GM12878 (cell line): ENCODE data around the gene AP5Z1. TPM values are rescaled to one million over a fixed set of nuclear protein-coding genes. Genes with fewer than 3 reads are reported as not detected.
A peak's percentile ranks its signal among the peaks of the same experiment; 100 is the strongest.

Source experiments
- CHD2 ChIP-seq: IDR thresholded peaks from 2 replicates; pipeline ENCODE4 v1.6.1; 2011; ENCODE audit warnings: low read depth, low read length, improper control_type of control experiment, borderline replicate concordance
- EZH2 ChIP-seq: IDR thresholded peaks from 2 replicates; pipeline ENCODE4 v1.6.1; 2012; ENCODE audit warnings: low read depth, mild to moderate bottlenecking, control low read depth, inconsistent platforms, low read length, borderline replicate concordance; ENCODE audit not compliant: control insufficient read depth
- HDAC6 ChIP-seq: fragments of 200-600 bp; sonication (generic); IDR thresholded peaks from one replicate; pipeline ENCODE4 v1.8.0; 2017; ENCODE audit warnings: antibody characterized with exemption; ENCODE audit not compliant: unreplicated experiment
- IKZF1 ChIP-seq: fragments of 450-650 bp; conservative IDR thresholded peaks from 2 replicates; pipeline ENCODE4 v1.6.1; 2017; ENCODE audit warnings: antibody characterized with exemption, mild to moderate bottlenecking
- LARP7 ChIP-seq: fragments of 450-650 bp; IDR thresholded peaks from 2 replicates; pipeline ENCODE4 v1.6.1; 2017; ENCODE audit warnings: mild to moderate bottlenecking
- NBN ChIP-seq: fragments of 450-650 bp; IDR thresholded peaks from 2 replicates; pipeline ENCODE4 v1.6.1; 2016
- NFIC ChIP-seq: IDR thresholded peaks from 2 replicates; pipeline ENCODE4 v1.6.1; 2012; ENCODE audit warnings: low read depth, mild to moderate bottlenecking, inconsistent platforms, low read length, moderate library complexity
- RCOR1 ChIP-seq: conservative IDR thresholded peaks from 2 replicates; pipeline ENCODE4 v1.6.1; 2012; ENCODE audit warnings: low read depth, low read length, improper control_type of control experiment
- SREBF1 ChIP-seq: IDR thresholded peaks from 2 replicates; pipeline ENCODE4 v1.6.1; 2012; ENCODE audit warnings: mild to moderate bottlenecking, low read length
- STAT1 ChIP-seq: fragments of 450-650 bp; conservative IDR thresholded peaks from 2 replicates; pipeline ENCODE4 v1.6.1; 2014; ENCODE audit warnings: antibody characterized with exemption, mild to moderate bottlenecking
- TBL1XR1 ChIP-seq: IDR thresholded peaks from 2 replicates; pipeline ENCODE4 v1.6.1; 2012; ENCODE audit warnings: low read depth, low read length, improper control_type of control experiment
- polyA plus RNA-seq, 11 experiments: library from polyadenylated mRNA; depleted of rRNA in 4 of 11; unstranded in 6 of 11; stranded (reverse) in 5 of 11; fragments of >200 nt; fragmentation: Nextera tagmentation in 4 of 11; fragmentation: Illumina TruSeq in 1 of 11; extraction: Ambion mirVana in 4 of 11; extraction: Trizol in 1 of 11; gene quantifications; 1 replicate in 1 of 11; 2 replicates in 10 of 11; pipeline versions ENCODE4 v1.2.1 to v1.2.3, GENCODE V29; 2011 to 2016; ENCODE audit warnings: inconsistent platforms in 2 of 11, missing spikeins in 2 of 11, low read depth in 1 of 11
- total RNA-seq, 4 experiments: library from RNA; depleted of rRNA in 3 of 4; stranded (reverse); fragments of >200 nt in 3 of 4; fragmentation: Illumina TruSeq in 1 of 4; extraction: Trizol in 1 of 4; gene quantifications; 2 replicates each; pipeline versions ENCODE4 v1.2.1 to v1.2.3, GENCODE V29; 2013 to 2021
- TF ChIP-seq, protein P1 (sequence below): fragments of 450-650 bp; formaldehyde crosslinking; IDR thresholded peaks from 2 replicates; pipeline ENCODE4 v1.4.0; 2020; ENCODE audit warnings: mild to moderate bottlenecking, moderate library complexity
- TF ChIP-seq, protein P2 (sequence below): fragments of 450-650 bp; conservative IDR thresholded peaks from 2 replicates; pipeline ENCODE4 v1.6.1; 2017; ENCODE audit warnings: mild to moderate bottlenecking, moderate library complexity
- TF ChIP-seq, protein P3 (sequence below): fragments of 450-650 bp; IDR thresholded peaks from 2 replicates; pipeline ENCODE4 v1.6.1; 2016; ENCODE audit warnings: mild to moderate bottlenecking, moderate library complexity, borderline replicate concordance
- TF ChIP-seq, protein P4 (sequence below): IDR thresholded peaks from 2 replicates; pipeline ENCODE4 v1.6.1; 2012; ENCODE audit warnings: low read depth, low read length, improper control_type of control experiment

The AP5Z1 gene
- total and polyA plus RNA-seq, 10 of the 15 experiments (the other 5 are each of a cell fraction or from before 2014, with no cell fraction given) = 0.37 to 43.4 (median 19.4) TPM

DNA sequence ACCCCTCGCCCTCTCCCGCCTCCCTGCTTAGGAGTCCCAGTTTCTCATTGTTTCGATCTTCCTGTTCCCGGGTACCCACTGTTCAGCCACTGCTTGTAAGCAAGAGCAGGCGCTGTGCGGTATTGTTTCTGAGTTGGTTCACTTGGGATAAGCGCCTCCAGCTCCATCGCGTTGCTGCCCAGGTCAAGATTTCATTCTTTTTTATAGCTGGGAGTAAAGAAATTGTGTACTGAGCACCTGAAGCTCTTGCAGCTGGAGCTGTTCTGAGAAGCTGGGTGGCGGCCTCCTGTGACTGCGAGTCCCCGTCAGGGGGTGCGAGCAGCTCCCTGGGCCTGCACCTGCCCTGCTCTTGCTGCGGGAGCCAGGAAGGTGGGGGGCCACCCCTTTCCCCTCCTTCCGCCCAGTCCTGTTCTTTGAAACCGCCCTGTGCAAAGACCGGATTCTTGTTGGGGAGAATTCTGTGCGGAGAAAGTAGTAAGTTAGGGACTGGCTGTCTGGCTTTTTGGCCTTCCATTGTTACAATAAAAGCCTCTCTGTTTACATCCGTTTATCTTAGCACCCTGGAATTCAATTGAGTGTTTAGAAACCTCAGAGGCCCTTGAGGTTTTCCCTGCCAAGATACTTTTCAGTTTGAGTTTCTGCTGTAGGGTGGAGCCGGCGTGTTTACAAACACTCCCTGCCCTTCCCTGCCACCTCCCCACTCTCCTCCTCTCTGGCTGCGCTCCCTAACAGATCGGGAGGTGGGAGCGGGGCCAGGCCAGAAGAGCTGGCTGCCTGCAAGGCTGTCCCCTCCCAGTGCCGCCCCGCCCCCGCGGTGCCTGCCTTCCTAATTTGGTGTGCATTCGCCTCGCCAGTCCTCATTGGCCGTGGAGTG, 30.8 kb upstream of the AP5Z1 start (continued):
- no peak for TF ChIP-seq TBL1XR1
- TF ChIP-seq STAT1 = no peak
- TF ChIP-seq, protein P1, sequence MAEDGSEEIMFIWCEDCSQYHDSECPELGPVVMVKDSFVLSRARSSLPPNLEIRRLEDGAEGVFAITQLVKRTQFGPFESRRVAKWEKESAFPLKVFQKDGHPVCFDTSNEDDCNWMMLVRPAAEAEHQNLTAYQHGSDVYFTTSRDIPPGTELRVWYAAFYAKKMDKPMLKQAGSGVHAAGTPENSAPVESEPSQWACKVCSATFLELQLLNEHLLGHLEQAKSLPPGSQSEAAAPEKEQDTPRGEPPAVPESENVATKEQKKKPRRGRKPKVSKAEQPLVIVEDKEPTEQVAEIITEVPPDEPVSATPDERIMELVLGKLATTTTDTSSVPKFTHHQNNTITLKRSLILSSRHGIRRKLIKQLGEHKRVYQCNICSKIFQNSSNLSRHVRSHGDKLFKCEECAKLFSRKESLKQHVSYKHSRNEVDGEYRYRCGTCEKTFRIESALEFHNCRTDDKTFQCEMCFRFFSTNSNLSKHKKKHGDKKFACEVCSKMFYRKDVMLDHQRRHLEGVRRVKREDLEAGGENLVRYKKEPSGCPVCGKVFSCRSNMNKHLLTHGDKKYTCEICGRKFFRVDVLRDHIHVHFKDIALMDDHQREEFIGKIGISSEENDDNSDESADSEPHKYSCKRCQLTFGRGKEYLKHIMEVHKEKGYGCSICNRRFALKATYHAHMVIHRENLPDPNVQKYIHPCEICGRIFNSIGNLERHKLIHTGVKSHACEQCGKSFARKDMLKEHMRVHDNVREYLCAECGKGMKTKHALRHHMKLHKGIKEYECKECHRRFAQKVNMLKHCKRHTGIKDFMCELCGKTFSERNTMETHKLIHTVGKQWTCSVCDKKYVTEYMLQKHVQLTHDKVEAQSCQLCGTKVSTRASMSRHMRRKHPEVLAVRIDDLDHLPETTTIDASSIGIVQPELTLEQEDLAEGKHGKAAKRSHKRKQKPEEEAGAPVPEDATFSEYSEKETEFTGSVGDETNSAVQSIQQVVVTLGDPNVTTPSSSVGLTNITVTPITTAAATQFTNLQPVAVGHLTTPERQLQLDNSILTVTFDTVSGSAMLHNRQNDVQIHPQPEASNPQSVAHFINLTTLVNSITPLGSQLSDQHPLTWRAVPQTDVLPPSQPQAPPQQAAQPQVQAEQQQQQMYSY = no peak
- TF ChIP-seq RCOR1 = no peak
- 0 out of 2 replicates have a peak, but pooled peaks have one; percentile 36 for TF ChIP-seq CHD2
- TF ChIP-seq, protein P2, sequence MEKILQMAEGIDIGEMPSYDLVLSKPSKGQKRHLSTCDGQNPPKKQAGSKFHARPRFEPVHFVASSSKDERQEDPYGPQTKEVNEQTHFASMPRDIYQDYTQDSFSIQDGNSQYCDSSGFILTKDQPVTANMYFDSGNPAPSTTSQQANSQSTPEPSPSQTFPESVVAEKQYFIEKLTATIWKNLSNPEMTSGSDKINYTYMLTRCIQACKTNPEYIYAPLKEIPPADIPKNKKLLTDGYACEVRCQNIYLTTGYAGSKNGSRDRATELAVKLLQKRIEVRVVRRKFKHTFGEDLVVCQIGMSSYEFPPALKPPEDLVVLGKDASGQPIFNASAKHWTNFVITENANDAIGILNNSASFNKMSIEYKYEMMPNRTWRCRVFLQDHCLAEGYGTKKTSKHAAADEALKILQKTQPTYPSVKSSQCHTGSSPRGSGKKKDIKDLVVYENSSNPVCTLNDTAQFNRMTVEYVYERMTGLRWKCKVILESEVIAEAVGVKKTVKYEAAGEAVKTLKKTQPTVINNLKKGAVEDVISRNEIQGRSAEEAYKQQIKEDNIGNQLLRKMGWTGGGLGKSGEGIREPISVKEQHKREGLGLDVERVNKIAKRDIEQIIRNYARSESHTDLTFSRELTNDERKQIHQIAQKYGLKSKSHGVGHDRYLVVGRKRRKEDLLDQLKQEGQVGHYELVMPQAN = no peak
- TF ChIP-seq SREBF1 = 0 out of 2 replicates have a peak, but pooled peaks have one; percentile 41
- TF ChIP-seq, protein P3, sequence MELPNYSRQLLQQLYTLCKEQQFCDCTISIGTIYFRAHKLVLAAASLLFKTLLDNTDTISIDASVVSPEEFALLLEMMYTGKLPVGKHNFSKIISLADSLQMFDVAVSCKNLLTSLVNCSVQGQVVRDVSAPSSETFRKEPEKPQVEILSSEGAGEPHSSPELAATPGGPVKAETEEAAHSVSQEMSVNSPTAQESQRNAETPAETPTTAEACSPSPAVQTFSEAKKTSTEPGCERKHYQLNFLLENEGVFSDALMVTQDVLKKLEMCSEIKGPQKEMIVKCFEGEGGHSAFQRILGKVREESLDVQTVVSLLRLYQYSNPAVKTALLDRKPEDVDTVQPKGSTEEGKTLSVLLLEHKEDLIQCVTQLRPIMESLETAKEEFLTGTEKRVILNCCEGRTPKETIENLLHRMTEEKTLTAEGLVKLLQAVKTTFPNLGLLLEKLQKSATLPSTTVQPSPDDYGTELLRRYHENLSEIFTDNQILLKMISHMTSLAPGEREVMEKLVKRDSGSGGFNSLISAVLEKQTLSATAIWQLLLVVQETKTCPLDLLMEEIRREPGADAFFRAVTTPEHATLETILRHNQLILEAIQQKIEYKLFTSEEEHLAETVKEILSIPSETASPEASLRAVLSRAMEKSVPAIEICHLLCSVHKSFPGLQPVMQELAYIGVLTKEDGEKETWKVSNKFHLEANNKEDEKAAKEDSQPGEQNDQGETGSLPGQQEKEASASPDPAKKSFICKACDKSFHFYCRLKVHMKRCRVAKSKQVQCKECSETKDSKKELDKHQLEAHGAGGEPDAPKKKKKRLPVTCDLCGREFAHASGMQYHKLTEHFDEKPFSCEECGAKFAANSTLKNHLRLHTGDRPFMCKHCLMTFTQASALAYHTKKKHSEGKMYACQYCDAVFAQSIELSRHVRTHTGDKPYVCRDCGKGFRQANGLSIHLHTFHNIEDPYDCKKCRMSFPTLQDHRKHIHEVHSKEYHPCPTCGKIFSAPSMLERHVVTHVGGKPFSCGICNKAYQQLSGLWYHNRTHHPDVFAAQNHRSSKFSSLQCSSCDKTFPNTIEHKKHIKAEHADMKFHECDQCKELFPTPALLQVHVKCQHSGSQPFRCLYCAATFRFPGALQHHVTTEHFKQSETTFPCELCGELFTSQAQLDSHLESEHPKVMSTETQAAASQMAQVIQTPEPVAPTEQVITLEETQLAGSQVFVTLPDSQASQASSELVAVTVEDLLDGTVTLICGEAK = no peak
- no peak for TF ChIP-seq HDAC6
- TF ChIP-seq IKZF1 = peak; percentile 82
- TF ChIP-seq NBN = peak; percentile 69; the same call in 1 of the 2 replicates
- TF ChIP-seq LARP7 = no peak
- 0 out of 2 replicates have a peak, but pooled peaks have one; percentile 27 for TF ChIP-seq NFIC
- TF ChIP-seq EZH2 = no peak
- TF ChIP-seq, protein P4, sequence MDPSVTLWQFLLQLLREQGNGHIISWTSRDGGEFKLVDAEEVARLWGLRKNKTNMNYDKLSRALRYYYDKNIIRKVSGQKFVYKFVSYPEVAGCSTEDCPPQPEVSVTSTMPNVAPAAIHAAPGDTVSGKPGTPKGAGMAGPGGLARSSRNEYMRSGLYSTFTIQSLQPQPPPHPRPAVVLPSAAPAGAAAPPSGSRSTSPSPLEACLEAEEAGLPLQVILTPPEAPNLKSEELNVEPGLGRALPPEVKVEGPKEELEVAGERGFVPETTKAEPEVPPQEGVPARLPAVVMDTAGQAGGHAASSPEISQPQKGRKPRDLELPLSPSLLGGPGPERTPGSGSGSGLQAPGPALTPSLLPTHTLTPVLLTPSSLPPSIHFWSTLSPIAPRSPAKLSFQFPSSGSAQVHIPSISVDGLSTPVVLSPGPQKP = no peak
